IPS-18a (cell line): ENCODE data around the gene FLNB.
A peak's percentile ranks its signal among the peaks of the same experiment; 100 is the strongest.

ENCODE experiments used
- H3K27ac ChIP-seq: one replicate; pipeline ENCODE4 v1.5.1; 2013; ENCODE audit warnings: low read length
- H3K27me3 ChIP-seq: one replicate; pipeline ENCODE4 v1.6.1; 2013; ENCODE audit warnings: mild to moderate bottlenecking, low read length; ENCODE audit not compliant: control insufficient read depth, insufficient read depth
- H3K36me3 ChIP-seq: one replicate; pipeline ENCODE4 v1.6.1; 2013; ENCODE audit warnings: low read depth, low read length; ENCODE audit not compliant: control insufficient read depth
- H3K4me1 ChIP-seq: one replicate; pipeline ENCODE4 v1.6.1; 2013; ENCODE audit warnings: low read depth, low read length; ENCODE audit not compliant: control insufficient read depth
- H3K4me3 ChIP-seq: one replicate; pipeline ENCODE4 v1.5.1; 2013; ENCODE audit warnings: low read length
- H3K9ac ChIP-seq: one replicate; pipeline ENCODE4 v1.6.1; 2013; ENCODE audit warnings: mild to moderate bottlenecking, low read length, moderate library complexity
- H3K9me3 ChIP-seq: one replicate; pipeline ENCODE4 v1.6.1; 2013; ENCODE audit warnings: low read depth, low read length; ENCODE audit not compliant: control insufficient read depth

FLNB gene

GRCh38 chr3:58008141-58009025 is at the start of gene FLNB:
Gene FLNB (plus strand): TSS chr3:58008422. CDS start chr3:58008565, 143 bp downstream.
- Histone ChIP-seq H3K9me3 (no peaks in the 10 kb centered on the region), H3K36me3 (no peaks in the 10 kb centered on the region), H3K27me3 (no peaks in the 10 kb centered on the region), H3K4me3 (peak within 1 kb of the TSS; percentile 78), H3K27ac (no peak within 1 kb of the TSS), H3K9ac (peak within 1 kb of the TSS; percentile 58), H3K4me1 (peaks cover 13% of the 10 kb centered on the region)

- H3K36me3 ChIP-seq, result no peaks in the 10 kb centered on the region
- no peak overlapping the region for H3K4me3 ChIP-seq
- H3K9ac ChIP-seq, result no peak overlapping the region
- no peak overlapping the region for H3K27ac ChIP-seq
- no peaks in the 10 kb centered on the region for H3K27me3 ChIP-seq
- H3K9me3 ChIP-seq, result no peaks in the 10 kb centered on the region
- no peaks in the 10 kb centered on the region for H3K4me1 ChIP-seq
These were observed 49.4 kb upstream of the FLNB start for GRCh38 chr3:57958642-57959422.

- Histone ChIP-seq H3K4me1 (no peaks in the 10 kb centered on the region), H3K4me3 (no peak overlapping the region), H3K27me3 (no peaks in the 10 kb centered on the region), H3K9me3 (no peaks in the 10 kb centered on the region), H3K9ac (no peak overlapping the region), H3K27ac (no peak overlapping the region), H3K36me3 (no peaks in the 10 kb centered on the region)
These were observed 48.6 kb upstream of the FLNB start for GRCh38 chr3:57959423-57960173.

- H3K9ac ChIP-seq, result no peak overlapping the region
- no peaks in the 10 kb centered on the region for H3K4me1 ChIP-seq
- H3K27me3 ChIP-seq, result no peaks in the 10 kb centered on the region
- H3K27ac ChIP-seq, result no peak overlapping the region
- H3K36me3 ChIP-seq, result no peaks in the 10 kb centered on the region
- no peak overlapping the region for H3K4me3 ChIP-seq
- no peaks in the 10 kb centered on the region for H3K9me3 ChIP-seq
These were observed 48.1 kb upstream of the FLNB start for GRCh38 chr3:57960174-57960505.

- H3K27me3 ChIP-seq, result no peaks in the 10 kb centered on the region
- no peaks in the 10 kb centered on the region for H3K4me1 ChIP-seq
- H3K4me3 ChIP-seq, result no peak overlapping the region
- H3K9ac ChIP-seq, result no peak overlapping the region
- H3K9me3 ChIP-seq, result no peaks in the 10 kb centered on the region
- H3K27ac ChIP-seq, result no peak overlapping the region
- H3K36me3 ChIP-seq, result no peaks in the 10 kb centered on the region
These were observed 46.9 kb upstream of the FLNB start for GRCh38 chr3:57961177-57961827.

- H3K4me1 ChIP-seq, result no peaks in the 10 kb centered on the region
- no peaks in the 10 kb centered on the region for H3K36me3 ChIP-seq
- no peak overlapping the region for H3K27ac ChIP-seq
- no peaks in the 10 kb centered on the region for H3K27me3 ChIP-seq
- H3K9me3 ChIP-seq, result no peaks in the 10 kb centered on the region
- H3K4me3 ChIP-seq, result no peak overlapping the region
- no peak overlapping the region for H3K9ac ChIP-seq
These were observed 46.3 kb upstream of the FLNB start for GRCh38 chr3:57961828-57962447.

GRCh38 chr3:57962448-57962834 is 45.8 kb upstream of the FLNB start:
- Histone ChIP-seq H3K36me3 (no peaks in the 10 kb centered on the region), H3K9ac (no peak overlapping the region), H3K4me3 (no peak overlapping the region), H3K4me1 (no peaks in the 10 kb centered on the region), H3K9me3 (no peaks in the 10 kb centered on the region), H3K27ac (no peak overlapping the region), H3K27me3 (no peaks in the 10 kb centered on the region)

GRCh38 chr3:57963811-57964346 is 44.3 kb upstream of the FLNB start:
- Histone ChIP-seq H3K27ac (no peak overlapping the region), H3K27me3 (no peaks in the 10 kb centered on the region), H3K4me3 (no peak overlapping the region), H3K9ac (no peak overlapping the region), H3K36me3 (no peaks in the 10 kb centered on the region), H3K4me1 (no peaks in the 10 kb centered on the region), H3K9me3 (no peaks in the 10 kb centered on the region)

GRCh38 chr3:57966829-57967228 is 41.4 kb upstream of the FLNB start:
- Histone ChIP-seq H3K9me3 (no peaks in the 10 kb centered on the region), H3K27ac (no peak overlapping the region)

GRCh38 chr3:57967590-57967989 is 40.6 kb upstream of the FLNB start:
- Histone ChIP-seq H3K36me3 (no peaks in the 10 kb centered on the region), H3K4me3 (no peak overlapping the region), H3K4me1 (peaks cover 7% of the 10 kb centered on the region), H3K9ac (no peak overlapping the region), H3K27me3 (no peaks in the 10 kb centered on the region), H3K9me3 (no peaks in the 10 kb centered on the region), H3K27ac (no peak overlapping the region)

More at GRCh38 chr3:57966829-57967228, 41.4 kb upstream of the FLNB start:
- Histone ChIP-seq H3K9ac (no peak overlapping the region), H3K4me1 (peaks cover 7% of the 10 kb centered on the region), H3K36me3 (no peaks in the 10 kb centered on the region), H3K27me3 (no peaks in the 10 kb centered on the region), H3K4me3 (no peak overlapping the region)
